Measurements from ENCODE around the gene HOXB9.

HOXB9 gene

DNA sequence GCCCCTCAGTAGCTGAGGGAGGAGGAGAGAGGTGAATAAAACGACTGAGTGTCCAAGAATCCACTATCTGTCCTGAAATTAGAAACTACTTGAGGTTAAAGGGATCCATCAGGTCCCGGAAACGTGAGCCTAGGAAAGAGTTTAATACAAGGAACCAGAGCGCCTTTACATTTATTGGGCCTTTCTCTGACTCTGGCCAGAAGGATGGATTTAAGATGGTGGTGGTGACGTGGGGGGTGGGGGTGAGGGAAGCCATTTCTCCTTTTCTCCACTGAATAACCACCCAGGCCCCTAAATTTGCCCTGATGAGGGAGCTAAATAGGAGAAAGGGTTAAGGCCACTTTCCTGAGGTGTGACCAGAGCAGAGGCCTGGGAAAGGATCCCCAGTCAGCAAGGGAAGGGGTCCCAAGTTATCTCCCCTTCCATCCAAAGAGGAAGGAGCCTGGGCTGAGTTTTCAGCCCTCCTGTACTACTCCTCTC lies 1.0 kb upstream of the HOXB9 start:
- Histone ChIP-seq H3K9me3 (ENCODE audit: control insufficient read depth, insufficient read depth, low read length) (no peaks in the 10 kb centered on the region), H3K9me2 (replicated peaks; ENCODE audit: control insufficient read depth, low read length) (no peaks in the 10 kb centered on the region), H3F3A (ENCODE audit: control insufficient read depth, insufficient read depth) (no peaks in the 10 kb centered on the region), H3K36me3 (ENCODE audit: control insufficient read depth, low read length) (no peaks in the 10 kb centered on the region), H3K4me3 (ENCODE audit: low read length) (no peak overlapping the region), H3K27me3 (ENCODE audit: control insufficient read depth, low read length) (peaks cover 78% of the 10 kb centered on the region), H3K79me2 (ENCODE audit: control insufficient read depth, low read length) (no peaks in the 10 kb centered on the region), H3K4me2 (ENCODE audit: low read length) (no peak overlapping the region), H3K4me1 (ENCODE audit: control insufficient read depth, low read length) (no peaks in the 10 kb centered on the region), H4K20me1 (ENCODE audit: control insufficient read depth, insufficient read depth, low read depth, low read length) (no peaks in the 10 kb centered on the region), H3K27ac (ENCODE audit: low read depth, low read length) (no peak overlapping the region)
- TF ChIP-seq, protein P1, sequence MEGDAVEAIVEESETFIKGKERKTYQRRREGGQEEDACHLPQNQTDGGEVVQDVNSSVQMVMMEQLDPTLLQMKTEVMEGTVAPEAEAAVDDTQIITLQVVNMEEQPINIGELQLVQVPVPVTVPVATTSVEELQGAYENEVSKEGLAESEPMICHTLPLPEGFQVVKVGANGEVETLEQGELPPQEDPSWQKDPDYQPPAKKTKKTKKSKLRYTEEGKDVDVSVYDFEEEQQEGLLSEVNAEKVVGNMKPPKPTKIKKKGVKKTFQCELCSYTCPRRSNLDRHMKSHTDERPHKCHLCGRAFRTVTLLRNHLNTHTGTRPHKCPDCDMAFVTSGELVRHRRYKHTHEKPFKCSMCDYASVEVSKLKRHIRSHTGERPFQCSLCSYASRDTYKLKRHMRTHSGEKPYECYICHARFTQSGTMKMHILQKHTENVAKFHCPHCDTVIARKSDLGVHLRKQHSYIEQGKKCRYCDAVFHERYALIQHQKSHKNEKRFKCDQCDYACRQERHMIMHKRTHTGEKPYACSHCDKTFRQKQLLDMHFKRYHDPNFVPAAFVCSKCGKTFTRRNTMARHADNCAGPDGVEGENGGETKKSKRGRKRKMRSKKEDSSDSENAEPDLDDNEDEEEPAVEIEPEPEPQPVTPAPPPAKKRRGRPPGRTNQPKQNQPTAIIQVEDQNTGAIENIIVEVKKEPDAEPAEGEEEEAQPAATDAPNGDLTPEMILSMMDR (IDR thresholded peaks at IDR 0.05; ENCODE audit: low read depth, low read length, poor library complexity, severe bottlenecking) = no peak
- TF ChIP-seq EZH2phosphoT487 (IDR thresholded peaks at IDR 0.05; ENCODE audit: borderline replicate concordance, low read length) = no peak

DNA sequence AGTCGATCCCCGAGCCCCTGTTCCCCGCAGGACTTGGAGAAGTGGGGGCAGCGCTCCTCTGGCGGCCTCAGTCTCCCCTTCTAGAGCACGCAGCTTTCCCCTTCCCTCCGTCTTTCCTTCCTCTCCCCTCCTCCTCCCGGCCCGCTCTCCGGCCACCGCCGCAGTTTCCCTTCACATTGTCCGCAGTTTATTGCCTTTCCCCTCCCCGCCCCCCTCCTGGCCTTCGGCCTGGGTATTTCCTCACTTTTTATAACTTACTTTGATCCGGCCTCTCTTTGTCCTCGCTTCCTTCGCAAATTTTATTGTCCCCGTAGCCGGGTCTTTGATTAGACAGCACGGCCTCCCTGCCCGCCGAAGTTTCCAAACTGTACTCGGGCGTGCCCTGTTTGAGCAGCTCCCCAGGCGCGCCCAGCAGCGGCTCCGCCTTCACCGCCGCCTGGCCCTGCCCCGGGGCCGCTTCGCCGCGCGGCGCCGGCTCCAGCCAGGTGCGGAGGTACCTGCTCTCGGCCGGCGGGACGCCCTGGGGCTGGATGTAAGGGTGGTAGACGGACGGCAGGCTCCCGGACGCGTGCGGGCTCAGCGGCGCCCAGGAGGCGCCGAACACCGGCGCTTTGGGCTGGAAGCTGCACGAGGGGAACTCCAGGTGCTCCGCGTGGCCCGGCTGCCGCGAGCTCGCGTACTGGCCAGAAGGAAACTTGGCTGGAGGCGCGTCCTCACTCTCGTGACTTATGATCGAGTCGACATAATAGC lies 488 bp downstream of the HOXB9 start:
- H3K79me2 ChIP-seq (ENCODE audit: control insufficient read depth, low read length) = no peaks in the 10 kb centered on the region
- H3K4me1 ChIP-seq (ENCODE audit: control insufficient read depth, low read length) = no peaks in the 10 kb centered on the region
- no peak overlapping the region for H3K4me2 ChIP-seq (ENCODE audit: low read length)
- H3K9me3 ChIP-seq (ENCODE audit: control insufficient read depth, insufficient read depth, low read length) = no peaks in the 10 kb centered on the region
- H3K9me2 ChIP-seq (replicated peaks; ENCODE audit: control insufficient read depth, low read length) = no peaks in the 10 kb centered on the region
- H3K27ac ChIP-seq (ENCODE audit: low read depth, low read length) = no peak overlapping the region
- H4K20me1 ChIP-seq (ENCODE audit: control insufficient read depth, insufficient read depth, low read depth, low read length) = no peaks in the 10 kb centered on the region
- TF ChIP-seq, protein P1 (IDR thresholded peaks at IDR 0.05; ENCODE audit: low read depth, low read length, poor library complexity, severe bottlenecking) = no peak
- TF ChIP-seq EZH2phosphoT487 (IDR thresholded peaks at IDR 0.05; ENCODE audit: borderline replicate concordance, low read length) = peak; percentile 100
- H3K4me3 ChIP-seq (ENCODE audit: low read length) = no peak overlapping the region
- peaks cover 77% of the 10 kb centered on the region for H3K27me3 ChIP-seq (ENCODE audit: control insufficient read depth, low read length)
- no peaks in the 10 kb centered on the region for H3F3A ChIP-seq (ENCODE audit: control insufficient read depth, insufficient read depth)
- no peaks in the 10 kb centered on the region for H3K36me3 ChIP-seq (ENCODE audit: control insufficient read depth, low read length)

DNA sequence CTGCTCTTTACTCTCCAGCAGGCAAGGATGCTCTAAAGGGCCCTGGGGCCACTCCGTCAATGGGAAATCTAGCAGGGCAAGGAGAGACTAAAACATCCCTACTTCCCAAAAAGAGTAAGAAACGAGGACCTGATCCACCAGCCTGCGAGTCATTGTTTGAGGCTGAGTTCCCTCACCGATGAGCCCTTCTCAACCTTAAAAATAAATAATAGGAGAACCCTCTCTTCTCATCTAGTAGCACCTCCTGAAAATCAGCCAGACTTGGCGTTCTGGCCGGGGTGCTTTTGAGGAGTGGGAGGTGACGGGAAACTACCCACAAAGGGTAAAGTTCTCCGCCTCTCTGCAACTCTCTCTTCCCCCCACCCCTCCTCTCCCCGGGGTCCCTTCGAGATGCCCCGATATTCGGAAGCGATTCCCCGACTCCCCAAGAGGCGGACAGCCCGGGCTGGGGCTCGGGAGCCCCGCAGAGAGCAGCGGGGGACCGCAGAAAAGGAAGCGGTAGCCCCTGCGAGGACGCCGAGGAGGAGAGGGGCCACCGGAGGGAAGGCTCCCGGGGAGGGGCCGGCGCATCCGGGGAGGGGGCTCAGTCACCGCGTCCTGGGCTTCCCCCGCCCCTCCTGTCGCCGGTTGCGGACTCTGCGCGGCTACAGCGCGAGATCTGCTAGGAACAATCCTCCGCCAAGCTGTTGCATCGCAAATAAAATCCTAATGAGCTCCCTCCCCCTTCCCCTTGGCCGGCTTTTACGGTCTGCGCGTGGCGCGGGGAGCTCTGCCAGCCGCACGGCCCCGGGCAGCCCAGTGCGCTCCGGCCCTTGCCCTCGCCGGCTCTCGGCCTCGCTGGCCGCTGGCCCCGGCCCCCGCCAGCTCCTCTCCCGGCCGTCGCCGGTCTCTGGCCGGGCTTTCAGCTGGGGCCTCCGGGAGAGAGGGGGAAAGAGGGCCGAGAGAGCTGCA lies 1.3 kb downstream of the HOXB9 start:
- H3K27me3 ChIP-seq (ENCODE audit: control insufficient read depth, low read length) = peaks cover 81% of the 10 kb centered on the region
- H3K79me2 ChIP-seq (ENCODE audit: control insufficient read depth, low read length) = no peaks in the 10 kb centered on the region
- TF ChIP-seq, protein P1 (IDR thresholded peaks at IDR 0.05; ENCODE audit: low read depth, low read length, poor library complexity, severe bottlenecking) = no peak
- TF ChIP-seq EZH2phosphoT487 (IDR thresholded peaks at IDR 0.05; ENCODE audit: borderline replicate concordance, low read length) = peak; percentile 68; the same call in 1 of the 2 replicates
- H4K20me1 ChIP-seq (ENCODE audit: control insufficient read depth, insufficient read depth, low read depth, low read length) = no peaks in the 10 kb centered on the region
- H3K9me3 ChIP-seq (ENCODE audit: control insufficient read depth, insufficient read depth, low read length) = no peaks in the 10 kb centered on the region
- no peak overlapping the region for H3K4me2 ChIP-seq (ENCODE audit: low read length)
- no peaks in the 10 kb centered on the region for H3F3A ChIP-seq (ENCODE audit: control insufficient read depth, insufficient read depth)
- no peaks in the 10 kb centered on the region for H3K4me1 ChIP-seq (ENCODE audit: control insufficient read depth, low read length)
- no peak overlapping the region for H3K27ac ChIP-seq (ENCODE audit: low read depth, low read length)
- no peaks in the 10 kb centered on the region for H3K9me2 ChIP-seq (replicated peaks; ENCODE audit: control insufficient read depth, low read length)
- H3K36me3 ChIP-seq (ENCODE audit: control insufficient read depth, low read length) = no peaks in the 10 kb centered on the region
- no peak overlapping the region for H3K4me3 ChIP-seq (ENCODE audit: low read length)
